Nasal cavity respiratory epithelium epithelial cell of viscerocranial mucosa (primary cell): ENCODE data around the gene FASN. TPM values are rescaled to one million over a fixed set of nuclear protein-coding genes. Genes with fewer than 3 reads are reported as not detected.

Experiments
- total RNA-seq: library from RNA; depleted of rRNA; stranded (reverse); fragments of >200 nt; gene quantifications from 2 replicates; pipeline ENCODE4 v1.2.3, GENCODE V29; 2014

FASN gene
- total RNA-seq: 60.1 and 202 TPM in 2 replicates

GRCh38 chr17:82098169-82098938 lies at the start of gene FASN:
TSS of gene FASN (minus strand) at chr17:82098236. CDS start at chr17:82096445, 1,791 bp downstream.

DNA sequence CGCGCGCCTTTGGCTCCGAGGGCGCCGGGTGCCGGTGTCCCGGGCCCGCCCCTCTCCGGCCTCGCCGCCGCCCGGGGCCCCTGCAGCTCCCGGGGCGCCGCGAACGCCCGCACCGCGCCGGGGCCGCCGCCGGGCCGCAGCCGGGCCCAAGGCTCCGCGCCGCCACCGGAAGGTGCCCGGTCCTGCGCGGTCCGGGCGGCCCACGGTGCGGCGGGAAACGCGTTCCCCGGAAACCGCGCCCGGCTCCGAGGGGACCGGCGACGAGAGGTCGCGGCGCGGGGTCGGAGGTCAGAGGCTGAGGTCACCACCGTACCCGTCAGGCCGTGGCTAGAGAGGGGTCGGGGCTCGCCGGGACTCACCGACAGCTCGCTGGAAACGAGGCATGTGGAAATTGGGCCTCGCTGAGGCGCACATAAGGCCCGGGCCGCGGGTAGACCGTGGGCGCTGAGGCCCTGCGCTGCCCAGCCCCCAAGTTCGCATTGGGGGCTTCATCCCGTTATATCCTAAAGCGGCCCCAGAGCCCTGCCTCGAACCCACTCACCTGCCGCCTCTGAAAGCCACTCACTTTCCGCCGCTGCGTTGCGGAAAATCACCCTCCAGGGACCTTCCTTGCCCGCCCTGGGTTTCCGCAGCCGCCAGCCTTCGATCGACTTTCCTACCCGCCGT lies 32.3 kb downstream of the FASN start, which contains the start of gene DUS1L:
Gene DUS1L, minus strand, starts transcription at position 167 of the 666 bp plus-strand sequence. CDS start 745 bp downstream, outside the sequence.

DNA sequence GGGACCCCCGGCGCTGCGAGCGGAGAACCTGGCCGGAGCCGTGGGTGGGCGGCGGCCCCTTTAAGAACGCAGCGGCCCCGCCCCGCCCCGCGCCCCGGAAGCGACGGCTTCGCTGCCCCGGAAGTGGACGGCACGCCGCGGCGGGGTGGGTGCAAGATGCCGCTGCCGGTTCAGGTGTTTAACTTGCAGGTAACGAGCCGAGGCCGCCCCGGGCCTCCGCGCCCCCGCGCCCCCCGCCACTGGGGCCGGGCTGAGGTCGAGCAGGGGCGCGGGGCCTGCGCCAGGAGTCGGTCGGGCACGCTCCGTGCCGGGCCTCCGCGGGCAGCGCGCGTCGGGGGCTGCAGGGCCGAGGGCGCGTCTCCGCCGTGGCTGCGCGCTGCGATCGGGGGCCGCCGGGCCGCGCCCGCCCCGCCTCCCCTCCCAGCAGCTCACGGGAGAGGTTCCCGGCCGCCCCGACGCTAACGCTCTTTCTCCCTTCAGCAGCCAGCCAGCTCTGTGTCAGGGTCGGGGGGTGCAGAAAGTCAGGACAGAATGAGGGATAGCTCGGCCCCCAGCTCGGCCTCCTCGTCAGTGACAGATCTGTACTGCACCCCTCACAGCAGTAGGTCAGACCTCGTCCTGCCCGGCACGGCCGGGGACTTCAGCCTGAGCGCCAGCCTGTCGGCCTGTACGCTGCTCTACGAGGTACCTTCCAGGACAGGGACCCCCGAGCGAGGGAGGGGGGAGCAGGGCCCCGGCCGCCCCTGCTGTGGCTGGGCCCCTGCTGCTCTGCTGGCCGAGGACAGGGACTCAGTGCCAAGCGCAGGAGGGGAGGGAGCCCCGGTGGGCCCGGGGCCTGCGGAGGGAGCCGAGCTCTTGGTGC lies 46.0 kb downstream of the FASN start, which contains the start of the genes GPS1 and RFNG:
Gene GPS1, plus strand, starts transcription at position 123 of the 862 bp plus-strand sequence. Its CDS starts 34 bp downstream, at position 157.
Gene RFNG, minus strand, starts transcription at position 36 of the 862 bp plus-strand sequence. CDS start 45 bp downstream, outside the sequence.

DNA sequence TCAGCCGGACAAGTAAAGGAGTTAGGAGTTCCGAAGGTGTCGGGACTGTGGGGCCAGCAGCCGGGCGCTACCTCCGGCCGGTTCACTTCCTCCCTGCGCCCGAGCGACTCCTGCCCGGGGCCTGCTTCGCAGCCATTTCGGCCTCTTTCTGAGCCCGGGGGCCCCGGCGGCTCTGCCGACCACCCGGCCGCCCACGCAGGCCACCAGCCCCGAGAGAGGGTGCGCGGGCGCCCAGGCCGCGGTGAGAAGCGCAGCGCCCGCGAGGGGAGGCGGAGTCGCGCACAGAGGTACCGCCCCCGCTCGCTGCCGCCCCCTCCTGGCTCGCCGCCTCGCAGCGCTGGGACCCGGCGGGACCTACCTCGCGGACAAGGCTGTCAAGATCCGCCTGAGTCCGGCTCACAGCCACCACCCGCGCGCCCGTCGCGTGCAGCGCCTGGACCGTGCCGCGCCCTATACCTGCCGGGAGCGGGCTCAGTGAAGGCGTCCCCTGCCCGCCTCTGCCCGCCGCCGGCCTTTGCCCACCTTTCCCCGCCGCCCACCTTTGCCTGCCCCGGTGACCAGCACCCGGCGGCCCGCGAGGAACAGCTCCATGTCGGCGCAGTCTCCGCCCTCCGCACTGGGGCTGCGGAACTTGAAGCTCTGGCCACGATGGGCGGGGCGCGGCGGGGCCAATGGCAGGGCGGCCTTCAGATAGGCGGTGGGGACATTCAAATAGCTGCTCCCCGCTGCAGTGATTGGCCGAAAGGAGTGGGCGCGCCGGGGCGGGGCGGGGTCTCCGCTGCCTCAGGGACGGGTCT lies 60.7 kb downstream of the FASN start, which contains the start of gene DCXR:
Gene DCXR, minus strand, starts transcription at position 606 of the 797 bp plus-strand sequence. Its CDS starts 15 bp downstream, at position 591.

DNA sequence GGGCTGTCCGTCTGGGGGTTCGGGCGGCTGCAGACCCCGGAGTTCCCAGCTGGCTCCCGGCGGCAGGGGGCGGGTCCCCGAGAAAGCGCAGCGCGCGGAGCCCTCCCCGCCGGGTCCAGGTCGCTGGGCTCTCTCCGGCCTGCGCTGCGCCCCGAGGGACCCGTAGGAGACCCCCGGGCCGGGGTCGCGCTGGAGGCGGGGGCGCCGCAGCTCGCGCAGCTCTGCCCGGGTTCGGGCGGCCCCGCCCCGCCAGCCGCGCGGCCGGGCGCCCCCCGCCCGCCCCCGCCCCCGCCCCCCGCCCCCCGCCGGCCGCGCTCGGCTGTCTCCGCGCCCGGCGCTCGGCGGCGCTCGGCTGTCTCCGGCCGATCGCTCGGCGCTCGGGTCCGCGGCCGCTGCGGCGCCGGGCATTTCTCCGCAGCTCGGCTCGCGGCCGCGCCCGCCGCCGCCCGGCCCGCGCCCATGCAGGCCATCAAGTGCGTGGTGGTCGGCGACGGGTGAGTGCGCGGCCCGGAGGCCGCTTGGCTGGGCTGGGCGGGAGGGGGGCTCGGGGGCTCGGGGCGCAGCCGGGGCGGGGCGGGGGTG lies 66.6 kb downstream of the FASN start, which contains the start of gene RAC3:
Gene RAC3, plus strand, starts transcription at position 376 of the 582 bp plus-strand sequence. Its CDS starts 84 bp downstream, at position 460.

Other genes with a start within 250 kb of the FASN start
- 966 and 1,211 TPM in 2 replicates for gene P4HB, start 237.7 kb downstream of the FASN start, total RNA-seq
- 67.0 and 138 TPM in 2 replicates for gene ARHGDIA, start 226.9 kb downstream of the FASN start, total RNA-seq
- gene ALYREF, start 206.7 kb downstream of the FASN start, total RNA-seq: 74.2 and 108 TPM in 2 replicates
- gene ANAPC11, start 206.5 kb downstream of the FASN start, total RNA-seq: 90.8 and 154 TPM in 2 replicates
- gene NPB, start 196.0 kb downstream of the FASN start, total RNA-seq: under 0.01 and 0.21 TPM in 2 replicates
- gene PCYT2, start 186.8 kb downstream of the FASN start, total RNA-seq: 26.7 and 27.9 TPM in 2 replicates
- gene SIRT7, start 180.1 kb downstream of the FASN start, total RNA-seq: 34.8 and 44.8 TPM in 2 replicates
- 34.5 and 39.3 TPM in 2 replicates for gene MAFG, start 170.5 kb downstream of the FASN start, total RNA-seq
- gene PYCR1, start 160.9 kb downstream of the FASN start, total RNA-seq: 128 and 141 TPM in 2 replicates
- not detected in 2 replicates for gene MYADML2, start 151.0 kb downstream of the FASN start, total RNA-seq
- 0.07 TPM in 1 of 2 replicates, not detected in the other for gene NOTUM, start 137.0 kb downstream of the FASN start, total RNA-seq
- gene ASPSCR1, start 120.6 kb downstream of the FASN start, total RNA-seq: 18.7 and 21.5 TPM in 2 replicates
- gene CENPX, start 75.4 kb downstream of the FASN start, total RNA-seq: 11.7 and 17.8 TPM in 2 replicates
- 2.7 and 7.8 TPM in 2 replicates for gene LRRC45, start 74.9 kb downstream of the FASN start, total RNA-seq
- gene RAC3, start 66.6 kb downstream of the FASN start, total RNA-seq: 16.7 and 22.6 TPM in 2 replicates
- gene DCXR, start 60.5 kb downstream of the FASN start, total RNA-seq: 40.5 and 110 TPM in 2 replicates
- 42.7 and 45.4 TPM in 2 replicates for gene RFNG, start 46.4 kb downstream of the FASN start, total RNA-seq
- 75.2 and 84.1 TPM in 2 replicates for gene GPS1, start 46.3 kb downstream of the FASN start, total RNA-seq
- 104 and 133 TPM in 2 replicates for gene DUS1L, start 32.4 kb downstream of the FASN start, total RNA-seq
- gene CCDC57, start 114.6 kb upstream of the FASN start, total RNA-seq: 8.5 and 16.2 TPM in 2 replicates
- 94.0 and 272 TPM in 2 replicates for gene SLC16A3, start 130.8 kb upstream of the FASN start, total RNA-seq
- gene CSNK1D, start 175.5 kb upstream of the FASN start, total RNA-seq: 63.6 and 105 TPM in 2 replicates
- gene CD7, start 219.4 kb upstream of the FASN start, total RNA-seq: not detected in 2 replicates
- 11.6 and 18.5 TPM in 2 replicates for gene SECTM1, start 235.5 kb upstream of the FASN start, total RNA-seq